Gastroesophageal sphincter (tissue), 4 donors: Measurements from ENCODE around the gene CCPG1. TPM values are rescaled to one million over a fixed set of nuclear protein-coding genes. Genes with fewer than 3 reads are reported as not detected.

Source experiments
- ATAC-seq: fragments of 150-250 bp; one replicate; pipeline ENCODE4 v1.9.1; 2016; ENCODE audit warnings: mild to moderate bottlenecking, moderate library complexity
- H3K27ac ChIP-seq, 4 donors: fragments of 200-600 bp; sonication (generic) in 3 of 4; 1 replicate in 3 of 4; 2 replicates in 1 of 4; pipeline ENCODE4 v1.5.1; 2016 to 2019
- H3K27me3 ChIP-seq: fragments of 200-600 bp; sonication (generic); one replicate; pipeline ENCODE4 v1.5.1; 2019
- H3K36me3 ChIP-seq, 2 donors: fragments of 200-600 bp; sonication (generic); one replicate each; pipeline ENCODE4 v1.5.1; 2019; ENCODE audit warnings: control low read depth in 1 of 2
- H3K4me1 ChIP-seq, 3 donors: fragments of 200-600 bp; sonication (generic); 1 replicate in 2 of 3; 2 replicates in 1 of 3; pipeline ENCODE4 v1.5.1; 2016 to 2019; ENCODE audit warnings: control low read depth in 2 of 3
- H3K4me3 ChIP-seq, 2 donors: fragments of 200-600 bp; sonication (generic); one replicate each; pipeline ENCODE4 v1.5.1; 2019; ENCODE audit warnings: mild to moderate bottlenecking in 1 of 2, moderate library complexity in 1 of 2
- H3K9me3 ChIP-seq, 3 donors: fragments of 200-600 bp; sonication (generic); one replicate each; pipeline ENCODE4 v1.5.1; 2017 to 2019; ENCODE audit warnings: control low read depth in 2 of 3
- CTCF ChIP-seq, 4 experiments: fragments of 200-600 bp in 2 of 4; fragments of 450-650 bp in 2 of 4; sonication (generic) in 1 of 4; IDR thresholded peaks; one replicate each; pipeline ENCODE4 v1.5.1; 2017 to 2019; ENCODE audit warnings: antibody characterized with exemption in 4 of 4, mild to moderate bottlenecking in 2 of 4, moderate library complexity in 2 of 4
- EP300 ChIP-seq: sonication (generic); formaldehyde crosslinking; IDR thresholded peaks from one replicate; pipeline ENCODE4 v1.6.1; 2017; ENCODE audit warnings: antibody characterized with exemption, mild to moderate bottlenecking
- POLR2A ChIP-seq, 2 donors: fragments of 450-650 bp; IDR thresholded peaks; one replicate each; pipeline ENCODE4 v1.6.1; 2017; ENCODE audit warnings: antibody characterized with exemption in 2 of 2, mild to moderate bottlenecking in 2 of 2, moderate library complexity in 1 of 2
- POLR2AphosphoS5 ChIP-seq: sonication (generic); formaldehyde crosslinking; IDR thresholded peaks from one replicate; pipeline ENCODE4 v1.6.1; 2017; ENCODE audit warnings: antibody characterized with exemption
- WGBS, 2 donors: methylation state at CpG; one replicate each; pipeline ENCODE4 v1.1.5; 2018; ENCODE audit warnings: low coverage in 1 of 2; 5-methylcytosine and 5-hydroxymethylcytosine counted together
- total RNA-seq, 4 donors: library from RNA; depleted of rRNA; stranded (reverse); fragments of >200 nt; gene quantifications; one replicate each; pipeline ENCODE4 v1.1.0, GENCODE V29; 2016

Gene CCPG1
- total RNA-seq, 4 donors from 2014 or later: 48.2 to 88.2 (median 61.0) TPM

GRCh38 chr15:55344206-55344605 lies 64.0 kb downstream of the CCPG1 start:
- Histone ChIP-seq H3K27ac (no peak overlapping the region), H3K9me3 (no peaks in the 10 kb centered on the region), H3K27me3 (no peaks in the 10 kb centered on the region), H3K4me1 (no peaks in the 10 kb centered on the region), H3K4me3 (no peak overlapping the region), H3K36me3 (peaks cover 0 to 58% of the 10 kb centered on the region in 2 donors)
- WGBS, 2 donors: 84 to 100% methylated on average over 1 of the region's 2 CpGs
- TF ChIP-seq CTCF (IDR thresholded peaks at IDR 0.05) (no peak), EP300 (no peak)
- ATAC-seq: no peak

GRCh38 chr15:55343168-55343567 lies 65.0 kb downstream of the CCPG1 start:
- Histone ChIP-seq H3K4me1 (no peaks in the 10 kb centered on the region), H3K27ac (no peak overlapping the region), H3K36me3 (peaks cover 0 to 56% of the 10 kb centered on the region in 2 donors), H3K9me3 (no peaks in the 10 kb centered on the region), H3K27me3 (no peaks in the 10 kb centered on the region), H3K4me3 (no peak overlapping the region)
- no peak for ATAC-seq
- TF ChIP-seq POLR2AphosphoS5 (no peak), CTCF (IDR thresholded peaks at IDR 0.05) (no peak), POLR2A (IDR thresholded peaks at IDR 0.05) (no peak), EP300 (no peak)
- WGBS, 2 donors: 40 to 46% methylated on average over 2 of the region's 2 CpGs

- no peak overlapping the region for H3K27ac ChIP-seq
- 80% methylated on average over 1 of the region's 1 CpG; no CpG with 5 or more reads in 1 of the 2 donors for WGBS, 2 donors
- TF ChIP-seq POLR2A (IDR thresholded peaks at IDR 0.05): no peak
- TF ChIP-seq POLR2AphosphoS5: no peak
- no peak for TF ChIP-seq CTCF (IDR thresholded peaks at IDR 0.05)
- no peak for TF ChIP-seq EP300
- no peaks in the 10 kb centered on the region for H3K9me3 ChIP-seq
- no peak overlapping the region for H3K4me3 ChIP-seq
- no peak for ATAC-seq
- H3K4me1 ChIP-seq: no peaks in the 10 kb centered on the region
- H3K27me3 ChIP-seq: no peaks in the 10 kb centered on the region
- peaks cover 0 to 84% of the 10 kb centered on the region in 2 donors for H3K36me3 ChIP-seq
These were observed 71.0 kb downstream of the CCPG1 start for GRCh38 chr15:55337160-55337559.

- peaks cover 0 to 93% of the 10 kb centered on the region in 2 donors for H3K36me3 ChIP-seq
- no peak overlapping the region for H3K4me3 ChIP-seq
- H3K27ac ChIP-seq: no peak overlapping the region
- ATAC-seq: no peak
- H3K27me3 ChIP-seq: no peaks in the 10 kb centered on the region
- no peaks in the 10 kb centered on the region for H3K9me3 ChIP-seq
- WGBS, 2 donors: 100% methylated on average over 1 of the region's 1 CpG
- no peaks in the 10 kb centered on the region for H3K4me1 ChIP-seq
- TF ChIP-seq POLR2AphosphoS5 (no peak), EP300 (no peak), CTCF (IDR thresholded peaks at IDR 0.05) (no peak), POLR2A (IDR thresholded peaks at IDR 0.05) (no peak)
These were observed 73.2 kb downstream of the CCPG1 start for GRCh38 chr15:55334997-55335396.

GRCh38 chr15:55334371-55334770 lies 73.8 kb downstream of the CCPG1 start:
- no peaks in the 10 kb centered on the region for H3K4me1 ChIP-seq
- TF ChIP-seq POLR2A (IDR thresholded peaks at IDR 0.05) (no peak), POLR2AphosphoS5 (no peak), EP300 (no peak), CTCF (IDR thresholded peaks at IDR 0.05) (no peak)
- WGBS, 2 donors: 93 to 97% methylated on average over 4 to 5 of the region's 5 CpGs
- H3K9me3 ChIP-seq: no peaks in the 10 kb centered on the region
- peaks cover 0 to 90% of the 10 kb centered on the region in 2 donors for H3K36me3 ChIP-seq
- no peak overlapping the region for H3K4me3 ChIP-seq
- no peak for ATAC-seq
- no peaks in the 10 kb centered on the region for H3K27me3 ChIP-seq
- H3K27ac ChIP-seq: no peak overlapping the region
